Mononuclear cell (primary cell): ENCODE results near the gene DCX. TPM values are rescaled to one million over a fixed set of nuclear protein-coding genes. Genes with fewer than 3 reads are reported as not detected.
"Not testable (repeated sequence)": the region's sequence is repeated elsewhere in the genome, so short reads cannot be mapped to it uniquely, and the experiment has no call there.

Source experiments
- H3K27me3 ChIP-seq: 2 replicates; pipeline ENCODE4 v1.6.0; 2011; ENCODE audit warnings: low read length, control low read depth; ENCODE audit not compliant: insufficient read depth
- H3K4me1 ChIP-seq: 2 replicates; pipeline ENCODE4 v1.5.1; 2011; ENCODE audit warnings: mild to moderate bottlenecking, low read length, control low read depth; ENCODE audit not compliant: insufficient read depth
- H3K4me3 ChIP-seq: 2 replicates; pipeline ENCODE4 v1.5.1; 2011; ENCODE audit warnings: mild to moderate bottlenecking, low read length, moderate library complexity
- H3K9me3 ChIP-seq: 2 replicates; pipeline ENCODE4 v1.5.1; 2011; ENCODE audit warnings: low read depth, mild to moderate bottlenecking, control low read depth, low read length
- total RNA-seq: library from RNA; depleted of rRNA; stranded (reverse); fragments of >200 nt; gene quantifications from one replicate; pipeline ENCODE4 v1.2.3, GENCODE V29; 2012

The DCX gene
- total RNA-seq, 1 donor: not detected

- no peaks in the 10 kb centered on the region for H3K4me1 ChIP-seq
- no peaks in the 10 kb centered on the region for H3K9me3 ChIP-seq
- no peak overlapping the region for H3K4me3 ChIP-seq
- no peaks in the 10 kb centered on the region for H3K27me3 ChIP-seq
Measured at GRCh38 chrX:111352424-111352823, 59.6 kb downstream of the DCX start.

DNA sequence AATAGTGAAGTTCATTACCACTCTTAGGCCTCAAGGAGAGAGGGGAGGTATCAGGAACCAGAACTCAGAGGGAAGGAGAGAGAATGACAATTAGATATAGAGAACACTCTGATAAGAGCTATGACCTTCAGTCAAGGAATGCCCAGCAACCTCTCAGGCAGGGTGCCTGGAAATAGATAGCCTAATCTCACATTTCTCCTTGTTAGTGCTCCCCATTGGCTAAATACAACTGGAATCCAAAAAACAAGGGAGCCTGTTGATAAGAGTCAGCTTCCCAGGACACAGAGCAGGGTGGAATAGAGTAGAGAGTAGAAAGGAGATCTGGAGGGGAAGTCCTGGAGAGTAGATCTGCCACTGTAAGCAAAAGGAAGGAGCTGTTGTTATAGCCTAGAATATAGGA lies 62.1 kb downstream of the DCX start:
- Histone ChIP-seq H3K4me1 (no peaks in the 10 kb centered on the region), H3K4me3 (no peak overlapping the region), H3K9me3 (no peaks in the 10 kb centered on the region), H3K27me3 (no peaks in the 10 kb centered on the region)

GRCh38 chrX:111349101-111349500 lies 62.9 kb downstream of the DCX start:
- Histone ChIP-seq H3K4me3 (no peak overlapping the region), H3K9me3 (no peaks in the 10 kb centered on the region), H3K4me1 (no peaks in the 10 kb centered on the region), H3K27me3 (no peaks in the 10 kb centered on the region)

DNA sequence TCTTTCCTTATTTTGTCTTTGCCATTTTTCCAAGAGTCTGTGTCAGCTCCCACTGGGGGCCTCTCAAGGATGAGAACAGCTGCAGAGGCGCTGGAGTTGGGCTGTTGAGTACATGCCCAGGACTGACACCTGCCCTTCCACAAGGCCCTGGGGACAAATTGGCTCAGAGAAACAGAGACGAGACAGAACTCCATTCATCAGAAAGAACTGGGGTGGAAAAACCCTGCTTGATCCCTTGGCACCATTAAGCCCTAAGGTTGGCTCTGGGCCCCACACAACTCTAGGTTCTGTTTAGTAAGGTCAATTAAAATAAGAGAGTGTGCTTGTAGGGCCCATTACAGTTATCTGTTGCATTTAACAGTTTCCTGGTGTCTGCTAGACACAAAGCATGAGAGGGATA lies 63.6 kb downstream of the DCX start:
- no peaks in the 10 kb centered on the region for H3K27me3 ChIP-seq
- H3K4me3 ChIP-seq: no peak overlapping the region
- H3K9me3 ChIP-seq: no peaks in the 10 kb centered on the region
- no peaks in the 10 kb centered on the region for H3K4me1 ChIP-seq

GRCh38 chrX:111346150-111346549 lies 65.8 kb downstream of the DCX start:
- H3K9me3 ChIP-seq, H3K4me1 ChIP-seq, H3K27me3 ChIP-seq, H3K4me3 ChIP-seq: not testable (repeated sequence)

DNA sequence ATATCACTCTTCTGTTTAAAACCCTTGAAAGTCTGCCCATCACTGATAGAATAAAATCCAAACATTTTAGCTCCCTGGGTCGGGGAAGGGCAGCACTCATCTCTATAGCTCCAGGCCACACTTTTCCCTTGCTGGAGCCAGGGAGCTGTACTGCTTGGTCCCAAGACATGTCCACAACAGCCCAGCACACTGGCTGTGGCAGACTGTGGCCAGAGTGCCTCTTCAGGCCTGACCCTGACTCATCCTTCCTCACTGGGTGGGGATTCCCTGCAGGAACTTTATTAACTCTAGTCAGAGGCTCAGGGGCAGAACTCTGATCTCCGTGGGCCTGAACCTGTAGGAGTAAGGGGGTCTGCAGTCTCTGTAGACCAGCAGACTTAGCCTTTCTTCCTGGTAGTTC lies 71.9 kb downstream of the DCX start:
- Histone ChIP-seq H3K9me3 (no peaks in the 10 kb centered on the region), H3K4me3 (no peak overlapping the region), H3K27me3 (no peaks in the 10 kb centered on the region), H3K4me1 (no peaks in the 10 kb centered on the region)

DNA sequence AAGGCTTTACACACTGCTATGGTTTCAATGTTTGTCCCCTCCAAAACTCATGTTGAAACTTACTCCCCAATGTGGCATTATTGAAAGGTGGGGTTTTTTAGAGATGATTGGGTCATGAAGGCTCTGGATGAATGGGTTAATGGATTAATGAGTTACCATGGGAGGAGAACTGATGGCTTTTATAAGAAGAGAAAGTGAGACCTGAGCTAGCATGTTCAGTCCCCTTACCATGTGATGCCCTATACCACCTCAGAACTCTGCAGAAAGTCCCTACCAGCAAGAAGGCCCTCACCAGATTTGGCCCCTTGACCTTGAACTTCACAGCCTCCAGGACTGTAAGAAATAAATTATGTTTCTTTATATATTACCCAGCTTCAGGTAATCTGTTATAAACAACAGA lies 72.8 kb downstream of the DCX start:
- Histone ChIP-seq H3K4me3 (no peak overlapping the region), H3K9me3 (no peaks in the 10 kb centered on the region), H3K4me1 (no peaks in the 10 kb centered on the region), H3K27me3 (no peaks in the 10 kb centered on the region)

DNA sequence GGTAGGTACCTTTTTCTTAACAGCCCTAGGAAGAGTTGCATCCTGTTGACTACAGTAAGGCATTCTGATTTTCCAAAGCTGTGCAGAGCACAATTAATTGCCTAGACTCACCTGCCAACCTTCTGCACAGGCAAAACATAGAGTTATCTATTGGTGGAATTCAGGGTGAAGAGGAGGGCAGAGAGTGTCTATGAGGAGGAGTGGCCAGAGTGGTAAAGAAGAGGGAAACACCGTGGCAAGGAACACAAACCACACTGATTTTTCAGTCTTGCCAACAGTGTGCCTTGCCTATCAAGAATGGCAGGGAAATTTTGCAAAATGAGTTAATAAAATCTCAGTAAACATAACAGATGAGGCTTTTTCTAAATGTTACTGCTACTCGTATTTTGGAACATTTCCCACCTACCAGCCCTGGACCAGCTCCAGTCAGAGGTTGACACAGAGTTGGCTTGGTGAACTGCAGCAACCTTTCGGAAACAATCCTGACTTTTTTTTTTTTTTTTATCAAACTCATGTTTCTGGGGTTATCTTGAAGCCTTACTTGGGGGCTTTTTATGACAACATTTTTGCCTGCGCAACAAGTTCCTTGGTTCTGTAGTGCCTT lies 73.8 kb downstream of the DCX start:
- no peaks in the 10 kb centered on the region for H3K4me1 ChIP-seq
- H3K9me3 ChIP-seq: no peaks in the 10 kb centered on the region
- no peak overlapping the region for H3K4me3 ChIP-seq
- no peaks in the 10 kb centered on the region for H3K27me3 ChIP-seq

DNA sequence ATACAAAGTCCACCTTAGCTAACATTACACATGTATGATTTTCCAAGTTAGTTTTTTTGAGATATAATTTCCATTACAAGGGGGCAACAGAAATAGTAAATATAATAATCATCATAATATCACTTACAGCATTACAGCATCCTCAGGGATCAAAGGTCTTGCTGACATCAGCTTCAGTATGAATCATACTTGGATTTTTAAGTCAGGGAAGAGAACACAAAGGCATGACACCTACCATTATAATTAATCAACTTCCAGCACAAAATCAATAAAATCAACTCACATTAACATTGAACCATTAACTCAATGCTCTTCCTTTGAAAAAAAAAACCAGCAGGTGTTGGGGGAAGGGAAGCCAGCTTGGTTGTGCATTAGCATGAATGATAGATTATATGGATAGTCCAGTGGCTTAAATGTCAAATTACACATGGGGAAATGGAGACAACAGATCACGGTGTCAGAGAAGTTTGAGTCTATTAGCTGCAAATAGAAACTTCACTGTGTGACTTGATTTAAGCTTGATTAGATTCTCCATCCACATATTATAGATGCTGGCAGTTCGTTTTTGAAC lies 74.8 kb downstream of the DCX start:
- Histone ChIP-seq H3K4me3 (no peak overlapping the region), H3K27me3 (no peaks in the 10 kb centered on the region), H3K4me1 (no peaks in the 10 kb centered on the region), H3K9me3 (no peaks in the 10 kb centered on the region)

- Histone ChIP-seq H3K4me3 (no peak overlapping the region), H3K27me3 (no peaks in the 10 kb centered on the region), H3K9me3 (no peaks in the 10 kb centered on the region), H3K4me1 (no peaks in the 10 kb centered on the region)
Measured at GRCh38 chrX:111336141-111336540, 75.9 kb downstream of the DCX start.

GRCh38 chrX:111329370-111329769 lies 82.6 kb downstream of the DCX start:
- no peaks in the 10 kb centered on the region for H3K9me3 ChIP-seq
- no peaks in the 10 kb centered on the region for H3K27me3 ChIP-seq
- H3K4me1 ChIP-seq: no peaks in the 10 kb centered on the region
- H3K4me3 ChIP-seq: no peak overlapping the region

GRCh38 chrX:111328858-111329257 lies 83.1 kb downstream of the DCX start:
- Histone ChIP-seq H3K27me3 (no peaks in the 10 kb centered on the region), H3K4me3 (no peak overlapping the region), H3K9me3 (no peaks in the 10 kb centered on the region), H3K4me1 (no peaks in the 10 kb centered on the region)

DNA sequence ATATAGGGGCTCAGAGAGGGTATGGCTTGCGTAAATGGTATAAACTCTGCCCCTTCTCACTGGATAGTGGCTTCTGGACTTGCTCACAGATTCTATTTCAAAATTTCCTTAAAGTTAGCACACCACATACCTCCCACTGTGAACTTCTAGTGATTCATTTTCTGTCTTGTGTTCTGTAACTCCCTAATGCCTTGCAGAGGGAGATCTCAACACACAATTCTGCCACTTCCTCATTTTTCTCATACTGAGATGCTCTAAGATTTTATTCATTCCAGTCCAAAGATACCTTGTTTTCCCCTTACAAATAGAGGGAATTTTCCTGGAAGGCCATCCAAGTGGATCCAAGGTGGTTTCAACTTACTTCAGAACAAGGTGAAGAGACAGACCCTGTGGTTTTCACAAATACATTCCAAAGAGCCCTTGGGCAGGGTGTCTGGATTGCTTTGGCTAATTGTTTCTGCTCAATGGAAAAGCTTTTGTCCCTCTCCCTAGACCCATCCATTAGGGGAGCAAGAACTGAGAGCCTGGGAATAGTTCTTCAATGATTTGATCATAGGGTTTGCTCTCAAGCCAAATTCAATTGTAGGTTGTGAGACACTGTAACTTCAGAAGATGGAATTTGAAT lies 89.6 kb downstream of the DCX start:
- Histone ChIP-seq H3K9me3 (no peaks in the 10 kb centered on the region), H3K4me1 (no peaks in the 10 kb centered on the region), H3K4me3 (no peak overlapping the region), H3K27me3 (no peaks in the 10 kb centered on the region)

DNA sequence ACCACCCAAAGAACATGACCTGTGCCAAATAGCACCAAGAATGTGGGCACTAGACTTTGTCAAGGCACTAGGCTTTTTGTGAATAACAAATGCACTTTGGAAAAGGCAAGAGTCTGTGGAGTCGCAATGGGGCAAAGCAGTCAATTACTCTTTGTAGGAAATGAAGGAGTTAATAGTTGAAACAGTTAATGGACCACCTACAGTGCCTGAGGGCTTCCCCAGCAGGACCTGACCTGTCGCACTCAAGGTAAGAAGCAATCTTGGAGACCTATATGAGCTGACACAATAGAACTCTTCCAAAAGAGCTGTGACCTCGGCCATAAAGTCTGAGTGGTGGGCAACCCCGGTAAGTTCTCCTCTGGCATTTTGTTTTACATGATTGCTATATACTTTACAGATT lies 92.5 kb downstream of the DCX start:
- no peaks in the 10 kb centered on the region for H3K4me1 ChIP-seq
- H3K4me3 ChIP-seq: no peak overlapping the region
- H3K27me3 ChIP-seq: no peaks in the 10 kb centered on the region

DNA sequence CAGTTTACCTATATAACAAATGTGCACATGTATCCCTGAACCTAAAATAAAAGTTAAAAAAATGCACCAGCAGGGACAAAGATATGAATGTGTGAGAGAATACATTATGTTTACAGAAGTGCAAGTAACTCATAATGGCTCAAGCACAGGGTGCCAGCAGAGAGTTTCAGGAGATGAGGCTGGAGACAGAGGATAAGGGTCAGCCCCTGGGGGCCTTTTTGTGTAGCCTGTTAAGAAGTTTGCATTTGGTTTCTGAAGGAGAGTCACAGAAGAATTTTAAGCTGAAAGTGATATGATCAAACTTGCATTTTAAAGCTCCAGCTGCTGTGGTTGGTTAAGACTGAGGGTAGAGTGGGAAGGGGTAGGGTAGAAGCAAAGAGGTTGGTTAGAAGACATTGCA lies 93.1 kb downstream of the DCX start:
- no peaks in the 10 kb centered on the region for H3K27me3 ChIP-seq
- no peak overlapping the region for H3K4me3 ChIP-seq
- no peaks in the 10 kb centered on the region for H3K9me3 ChIP-seq
- H3K4me1 ChIP-seq: no peaks in the 10 kb centered on the region

More for the DNA sequence above, 92.5 kb downstream of the DCX start:
- H3K9me3 ChIP-seq: no peaks in the 10 kb centered on the region

GRCh38 chrX:111309083-111309482 lies 102.9 kb downstream of the DCX start:
- no peaks in the 10 kb centered on the region for H3K9me3 ChIP-seq
- H3K4me3 ChIP-seq: no peak overlapping the region
- no peaks in the 10 kb centered on the region for H3K27me3 ChIP-seq
- no peaks in the 10 kb centered on the region for H3K4me1 ChIP-seq
